ENCODE measurements around the gene GRK5.

DNA sequence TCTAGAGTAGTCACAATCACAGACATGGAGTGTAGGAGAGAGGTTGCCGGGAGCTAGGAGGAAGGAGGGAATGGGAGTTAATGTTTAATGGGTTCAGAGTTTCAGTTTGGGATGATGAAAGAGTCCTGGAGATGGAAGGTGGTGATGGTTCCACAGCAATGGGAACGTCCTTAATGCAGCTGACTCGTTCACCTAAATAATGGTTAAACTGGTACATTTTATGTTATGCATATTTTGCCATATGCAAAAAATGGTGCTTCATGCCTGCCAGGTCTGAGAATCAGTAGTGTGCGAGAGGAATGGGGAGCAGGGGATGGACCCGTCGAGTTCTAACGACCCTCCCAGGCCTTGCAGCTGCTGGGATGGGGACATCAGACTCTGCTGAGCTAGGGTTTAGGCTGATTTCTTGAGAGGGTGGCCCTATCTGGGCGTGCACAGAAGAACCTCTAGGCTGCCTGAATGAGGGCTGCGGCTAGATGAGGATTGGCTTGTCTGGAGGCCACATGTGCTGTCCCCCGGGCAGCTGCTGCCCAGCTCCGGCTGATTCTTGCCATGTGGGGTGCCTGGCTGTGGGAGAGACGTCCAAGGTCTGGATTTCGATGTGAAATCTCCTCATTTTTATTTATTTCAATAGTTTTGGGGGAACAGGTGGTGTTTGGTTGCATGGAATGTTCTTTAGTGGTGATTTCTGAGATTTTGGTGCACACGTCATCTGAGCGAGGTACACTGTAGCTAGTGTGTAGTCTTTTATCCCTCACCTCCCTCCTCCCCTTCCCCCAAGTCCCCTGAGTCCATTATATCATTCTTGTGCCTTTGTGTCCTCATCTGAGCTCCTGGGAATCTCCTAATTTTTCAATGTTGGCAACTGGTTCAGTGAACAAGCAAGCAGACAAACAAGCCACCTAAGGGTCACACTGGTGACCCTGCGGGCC is 116.0 kb downstream of the GRK5 start:
- TF ChIP-seq GATA2 (IDR thresholded peaks at IDR 0.05; ENCODE audit: low read depth, low read length) = no peak
- no peak for TF ChIP-seq GATA3 (IDR thresholded peaks at IDR 0.05; ENCODE audit: low read depth, low read length)

Measured in SH-SY5Y (cell line).